ENCODE results near the gene GJA9.

GRCh38 chr1:38889589-38889988, 8.2 kb upstream of the GJA9 start:
- TF ChIP-seq POLR2A (IDR thresholded peaks at IDR 0.05), result no peak
- TF ChIP-seq CTCF (IDR thresholded peaks at IDR 0.05), result no peak
